AG04449 (cell line): ENCODE measurements around the gene SBF1.

ENCODE experiments used
- CTCF ChIA-PET: fragments of 350-600 bp; formaldehyde crosslinking; extraction: SDS; loops from one replicate; lab custom pipeline; 2021; ENCODE audit warnings: antibody characterized with exemption; lab: Yijun Ruan, JAX
- POLR2A ChIA-PET: fragments of 400-600, 350-600 bp; formaldehyde crosslinking; extraction: SDS; loops from one replicate; lab custom pipeline; 2020; ENCODE audit warnings: antibody characterized with exemption, inconsistent platforms; lab: Yijun Ruan, JAX
- DNase-seq: peaks from one replicate; pipeline ENCODE4 v3.0.0-alpha.2; 2010; ENCODE audit warnings: low read depth, low spot score
- H3K4me3 ChIP-seq: 2 replicates; pipeline ENCODE4 v1.5.1; 2011; ENCODE audit warnings: low read depth, mild to moderate bottlenecking, control low read depth, low read length
- CTCF ChIP-seq: IDR thresholded peaks from one replicate; pipeline ENCODE4 v1.5.1; 2011; ENCODE audit warnings: mild to moderate bottlenecking, moderate library complexity, low read length, control low read depth, inconsistent platforms; ENCODE audit not compliant: insufficient read depth; ENCODE audit errors: missing control alignments

The SBF1 gene

DNA sequence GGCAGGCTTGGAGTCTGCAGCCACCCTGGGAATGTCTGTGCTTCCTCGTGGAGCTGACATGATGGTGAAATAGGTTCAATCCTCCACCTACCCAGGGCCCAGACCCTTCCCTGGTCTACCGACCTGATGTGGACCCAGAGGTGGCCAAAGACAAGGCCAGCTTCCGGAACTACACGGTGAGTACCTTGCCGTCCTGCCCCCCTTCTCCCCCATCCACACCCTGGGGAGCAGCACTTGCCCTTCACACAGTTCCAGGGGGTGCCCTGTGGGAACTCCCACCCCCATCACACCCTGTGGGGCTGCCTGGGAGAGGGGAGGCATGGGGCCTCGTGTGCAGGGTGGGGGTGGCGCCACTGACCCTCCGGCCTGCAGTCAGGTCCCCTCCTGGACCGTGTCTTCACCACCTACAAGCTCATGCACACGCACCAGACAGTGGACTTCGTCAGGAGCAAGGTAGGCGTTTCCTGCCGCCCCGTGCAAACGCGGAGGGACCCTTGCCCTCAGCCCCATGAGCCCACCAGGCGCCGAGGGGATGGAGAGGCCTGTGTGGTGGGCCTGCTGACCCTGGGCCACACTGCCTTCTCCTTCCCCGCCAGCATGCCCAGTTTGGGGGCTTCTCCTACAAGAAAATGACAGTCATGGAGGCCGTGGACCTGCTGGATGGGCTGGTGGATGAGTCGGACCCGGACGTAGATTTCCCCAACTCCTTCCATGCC, 12.6 kb upstream of the SBF1 start:
- no peak for DNase-seq
- ChIA-PET POLR2A (interaction anchor here (0.5 to 1.2 kb wide), 4 partner anchors 20 to 216 kb away, joined by 3 to 4 read pairs (median 3); partner anchors contain the start of genes LMF2 and SCO2), CTCF (interaction anchor here (3.8 kb wide), 1 partner anchor 10 kb away, joined by 24 read pairs; no protein-coding TSS in a partner anchor)
- H3K4me3 ChIP-seq: no peak overlapping the region
- no peak for TF ChIP-seq CTCF

DNA sequence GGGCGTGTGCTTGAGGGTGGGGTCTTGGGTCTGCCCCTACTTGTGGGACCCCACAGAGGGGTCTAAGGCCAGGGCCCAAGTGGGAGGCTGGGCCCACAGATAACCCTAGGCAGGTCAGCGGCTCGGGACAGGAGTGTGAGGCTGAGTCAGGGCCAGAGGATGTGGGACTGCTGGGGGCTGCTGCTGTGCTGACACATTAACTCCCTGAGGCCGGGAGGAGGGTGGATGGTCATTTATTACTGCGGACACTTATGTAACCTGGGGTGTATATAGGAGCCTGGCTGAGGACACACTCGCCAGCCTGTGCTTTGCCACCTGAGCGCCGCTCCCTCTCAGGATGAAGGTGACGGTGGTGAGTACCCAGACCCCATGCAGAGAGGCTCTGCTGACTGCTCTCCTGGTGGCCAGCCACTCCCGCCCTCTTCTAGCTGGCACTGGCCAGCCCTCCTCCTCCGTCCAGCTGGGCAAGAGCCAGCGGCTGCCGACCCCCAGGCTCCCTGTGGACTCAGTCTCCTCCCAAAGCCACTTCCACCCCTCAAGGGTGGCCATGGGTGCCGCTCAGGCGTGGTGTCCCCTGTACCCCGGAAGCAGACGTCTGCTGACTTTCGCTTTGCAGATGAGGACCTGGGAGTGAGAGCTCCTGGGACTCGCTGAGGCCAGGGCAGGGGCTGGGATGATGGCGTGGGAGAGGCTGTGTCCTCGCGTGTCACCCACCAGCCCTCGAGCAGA, 11.9 kb upstream of the SBF1 start, which contains the start of gene MIOX:
MIOX (plus strand) TSS at position 299 of the 729 bp plus-strand sequence; CDS start at position 338, 39 bp downstream.
- no peak for DNase-seq
- no peak within 1 kb of the TSS for H3K4me3 ChIP-seq
- TF ChIP-seq CTCF: no peak
- POLR2A ChIA-PET: interaction anchor here (0.5 to 1.2 kb wide), 4 partner anchors 21 to 215 kb away, joined by 3 to 4 read pairs (median 3); partner anchors contain the start of genes LMF2 and SCO2
- CTCF ChIA-PET: interaction anchor here (3.8 kb wide), 1 partner anchor 11 kb away, joined by 24 read pairs; no protein-coding TSS in a partner anchor

DNA sequence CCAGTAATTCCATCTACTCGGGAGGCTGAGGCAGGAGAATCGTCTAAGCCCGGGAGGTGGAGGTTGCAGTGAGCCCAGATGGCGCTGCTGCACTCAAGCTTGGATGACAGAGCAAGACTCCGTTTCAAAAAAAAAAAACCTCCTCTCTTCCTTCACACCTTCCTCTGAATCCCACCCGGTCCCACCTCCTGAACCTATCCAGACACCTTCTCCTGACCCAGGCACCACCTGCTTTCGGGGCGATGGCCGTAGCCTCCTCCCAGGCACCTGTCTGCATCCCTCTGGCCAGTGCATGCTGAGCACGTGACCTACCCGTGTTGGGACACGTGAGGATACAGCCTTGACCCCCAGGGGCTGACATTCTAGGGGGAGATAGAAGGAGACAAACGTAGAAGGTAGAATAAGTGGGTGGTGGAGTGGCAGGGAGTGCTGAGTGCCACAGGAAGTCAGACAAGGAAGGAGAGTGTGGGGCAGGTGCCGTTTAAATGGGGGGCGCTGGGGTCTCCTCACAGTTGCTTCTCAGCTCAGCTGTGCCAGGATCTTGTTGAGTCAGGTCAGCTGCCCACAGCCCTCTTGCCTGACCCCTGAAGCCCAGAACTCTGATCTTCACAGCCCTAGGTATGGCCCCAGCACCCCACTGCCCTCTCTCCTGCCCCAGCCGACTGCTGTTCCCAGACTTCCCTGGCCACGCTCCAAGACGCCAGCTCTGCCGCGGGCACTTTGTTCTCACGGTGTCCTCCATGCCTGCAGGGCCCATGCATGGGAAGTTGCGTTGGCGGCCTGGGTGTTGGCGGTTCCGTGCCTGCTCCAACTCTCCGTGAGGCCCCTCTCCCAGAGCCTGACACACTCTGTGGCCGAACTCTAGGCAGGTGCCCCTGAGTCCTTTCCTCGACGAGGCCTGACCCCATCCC, 10.6 kb upstream of the SBF1 start:
- CTCF ChIA-PET: interaction anchor here (3.8 kb wide), 1 partner anchor 12 kb away, joined by 24 read pairs; no protein-coding TSS in a partner anchor
- no peak for TF ChIP-seq CTCF
- H3K4me3 ChIP-seq: no peak overlapping the region
- POLR2A ChIA-PET: interaction anchor here (0.6 kb wide), 1 partner anchor 214 kb away, joined by 3 read pairs; no protein-coding TSS in a partner anchor
- no peak for DNase-seq

DNA sequence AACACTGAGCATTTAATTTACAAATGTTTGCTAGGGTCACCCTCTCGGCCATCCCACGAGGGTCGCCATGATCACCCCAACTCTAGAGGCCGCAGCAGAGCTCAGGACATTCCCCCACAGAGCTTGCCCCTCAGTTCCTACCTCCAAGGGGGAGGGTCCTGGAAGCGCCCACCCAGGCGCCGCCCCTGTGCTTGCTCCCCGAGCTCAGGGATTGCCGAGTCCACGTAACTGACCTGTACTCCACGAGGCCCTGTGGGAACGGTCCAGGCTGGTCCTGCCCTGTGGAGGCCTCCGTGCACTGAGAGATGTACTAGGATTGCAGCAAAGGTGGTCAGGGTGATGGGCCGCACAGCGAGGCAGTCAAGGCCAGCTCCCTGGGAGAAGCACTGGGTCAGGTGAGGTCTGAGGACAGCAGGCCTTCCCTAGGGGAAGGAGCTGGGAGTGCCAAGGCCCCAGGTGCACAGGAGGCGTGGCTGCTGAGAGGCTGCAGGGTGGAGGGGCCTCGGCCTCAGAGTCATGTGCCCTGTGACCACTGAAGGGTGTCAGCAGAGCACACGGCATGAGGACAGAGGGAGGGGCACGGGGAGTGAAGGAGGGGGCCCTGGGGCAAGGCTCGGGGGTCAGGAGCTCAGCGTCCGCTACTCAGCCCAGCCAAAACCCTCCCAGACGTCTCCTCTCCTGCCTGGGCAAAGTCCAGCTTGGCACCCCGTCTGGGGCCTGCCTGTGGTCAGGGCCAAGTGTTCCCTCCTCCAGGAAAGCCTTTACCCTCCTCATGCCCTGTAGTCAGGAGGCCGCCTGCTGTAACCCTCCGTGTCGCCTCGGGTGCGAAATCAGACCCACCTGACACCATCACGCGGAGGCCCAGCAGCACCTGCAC, 9.4 kb upstream of the SBF1 start:
- H3K4me3 ChIP-seq: no peak overlapping the region
- ChIA-PET POLR2A (no interaction called here), CTCF (interaction anchor here (1.0 to 3.8 kb wide), 2 partner anchors 13 to 21 kb away, joined by 3 to 24 read pairs; no protein-coding TSS in a partner anchor)
- no peak for DNase-seq
- TF ChIP-seq CTCF: no peak

DNA sequence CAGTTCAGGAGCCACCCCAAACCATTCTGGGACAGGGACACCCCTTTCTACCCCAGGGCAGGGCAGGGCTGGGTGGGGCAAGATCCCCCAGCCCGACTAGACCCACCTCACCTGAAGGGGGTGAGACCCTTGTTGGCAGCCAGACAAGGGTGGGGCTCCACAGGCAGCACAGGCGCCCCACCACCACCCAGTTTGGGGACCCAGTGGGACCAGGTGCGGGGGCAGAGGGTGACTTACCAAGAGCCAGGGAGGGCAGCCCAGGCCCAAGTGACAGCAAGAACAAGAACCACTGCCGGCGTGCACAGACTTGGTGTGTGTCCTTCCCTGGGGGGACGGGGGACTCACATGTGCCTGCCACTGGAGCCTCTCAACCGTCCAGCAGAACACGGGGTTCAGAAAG, 8.7 kb upstream of the SBF1 start:
- TF ChIP-seq CTCF: no peak
- POLR2A ChIA-PET: no interaction called here
- CTCF ChIA-PET: interaction anchor here (1.0 to 1.2 kb wide), 2 partner anchors 22 to 142 kb away, joined by 3 read pairs; no protein-coding TSS in a partner anchor
- no peak overlapping the region for H3K4me3 ChIP-seq
- no peak for DNase-seq
